HK-2 (cell line): ENCODE measurements around the gene IRGQ.
A peak's percentile ranks its signal among the peaks of the same experiment; 100 is the strongest.
"Not testable (repeated sequence)": the region's sequence is repeated elsewhere in the genome, so short reads cannot be mapped to it uniquely, and the experiment has no call there.

Experiments used
- DNase-seq: peaks from one replicate; pipeline ENCODE4 v3.0.0-alpha.2; 2018; ENCODE audit not compliant: unreplicated experiment

IRGQ gene

DNA sequence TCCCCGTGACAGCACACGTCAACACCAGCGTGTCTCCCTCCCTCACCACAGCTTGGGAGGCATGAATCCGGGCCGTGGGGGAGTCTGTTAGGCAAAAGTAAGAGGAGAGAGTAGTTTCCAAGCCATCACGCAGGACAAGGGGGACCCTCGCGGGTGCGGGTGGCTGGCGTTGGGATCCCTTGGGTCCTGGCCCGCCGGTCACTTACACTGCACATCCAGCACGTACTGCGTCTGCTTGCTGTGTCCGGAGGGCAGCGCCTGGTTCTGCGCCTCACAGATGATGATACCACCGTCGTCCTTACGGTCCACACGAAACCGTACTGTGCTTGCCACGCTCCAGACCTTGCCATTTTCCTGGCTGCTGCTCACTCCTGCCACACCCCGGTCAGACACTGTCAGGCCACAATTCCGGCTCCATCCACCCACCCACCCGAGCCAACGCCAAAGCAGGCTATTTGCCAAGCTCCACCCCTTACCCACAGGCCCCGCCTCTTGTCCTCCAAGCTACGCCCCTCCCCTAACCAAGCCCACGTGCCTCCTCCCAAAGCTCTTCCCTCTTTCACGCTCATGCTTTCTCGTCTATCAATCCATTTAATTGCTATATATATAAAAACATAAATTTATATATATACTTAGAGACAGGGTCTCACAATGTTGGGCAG is 30.1 kb upstream of the IRGQ start:
- no peak for DNase-seq

DNA sequence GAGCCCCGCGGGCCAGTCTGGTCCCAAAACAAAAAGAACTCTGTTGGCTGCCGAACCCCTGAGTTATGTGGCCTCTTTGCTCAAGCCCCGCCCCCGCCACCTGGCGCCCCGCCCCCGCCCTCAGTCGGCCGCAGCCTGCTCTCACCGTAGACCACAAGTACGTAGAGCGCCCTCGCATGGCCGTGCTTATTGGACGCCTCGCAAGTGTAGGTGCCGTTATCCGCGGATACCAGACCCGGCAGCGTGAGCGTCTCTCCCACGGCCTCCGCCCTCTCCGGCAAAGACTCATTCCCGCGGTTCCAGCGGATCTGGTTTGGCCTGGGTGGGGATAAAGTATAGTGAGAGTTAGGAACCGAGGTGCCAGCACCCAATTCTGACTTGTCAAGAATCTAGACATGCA is 29.0 kb upstream of the IRGQ start:
- DNase-seq, result no peak

- no peak for DNase-seq
Observed at GRCh38 chr19:43623889-43624670, 28.1 kb upstream of the IRGQ start.

DNA sequence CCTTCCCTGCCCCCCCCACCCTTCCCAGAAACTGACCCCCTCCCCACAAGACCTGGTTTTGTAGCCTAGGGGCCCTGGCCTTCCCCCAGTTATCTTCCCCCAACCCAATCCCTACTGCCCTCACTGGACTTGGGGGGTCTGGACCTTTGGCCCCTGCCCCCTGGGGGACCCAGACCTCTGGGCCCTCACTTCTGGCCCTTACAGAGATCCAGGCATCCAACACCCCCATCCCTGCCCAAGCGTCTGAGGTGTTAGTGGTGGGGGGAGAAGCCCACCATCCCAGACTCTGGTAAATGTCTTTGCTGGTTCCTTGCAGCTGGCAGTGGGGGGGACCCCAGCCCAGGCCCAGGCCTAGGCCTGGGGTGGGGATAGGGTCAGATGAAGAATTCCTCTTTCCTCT is 27.0 kb upstream of the IRGQ start:
- DNase-seq, result no peak

DNA sequence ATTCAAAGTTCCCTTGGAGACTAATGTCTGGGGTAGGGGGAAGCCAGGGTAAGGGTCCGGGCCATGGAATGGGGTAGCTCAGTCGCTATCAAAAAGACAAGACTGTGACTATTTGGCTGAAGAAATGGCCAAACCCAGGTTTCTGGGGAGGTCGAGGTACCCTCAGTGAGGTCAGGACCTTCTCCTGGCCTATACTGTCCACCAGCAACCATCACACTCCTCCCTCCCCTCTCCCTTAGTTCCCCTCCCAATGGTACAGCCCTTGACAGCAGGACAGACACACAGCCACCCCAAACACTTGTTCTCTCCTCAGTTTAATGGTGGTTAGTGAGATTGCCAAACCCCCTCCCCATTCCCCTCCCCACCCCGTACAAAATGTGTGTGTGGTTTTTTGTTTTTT is 26.1 kb upstream of the IRGQ start:
- DNase-seq, result no peak

DNA sequence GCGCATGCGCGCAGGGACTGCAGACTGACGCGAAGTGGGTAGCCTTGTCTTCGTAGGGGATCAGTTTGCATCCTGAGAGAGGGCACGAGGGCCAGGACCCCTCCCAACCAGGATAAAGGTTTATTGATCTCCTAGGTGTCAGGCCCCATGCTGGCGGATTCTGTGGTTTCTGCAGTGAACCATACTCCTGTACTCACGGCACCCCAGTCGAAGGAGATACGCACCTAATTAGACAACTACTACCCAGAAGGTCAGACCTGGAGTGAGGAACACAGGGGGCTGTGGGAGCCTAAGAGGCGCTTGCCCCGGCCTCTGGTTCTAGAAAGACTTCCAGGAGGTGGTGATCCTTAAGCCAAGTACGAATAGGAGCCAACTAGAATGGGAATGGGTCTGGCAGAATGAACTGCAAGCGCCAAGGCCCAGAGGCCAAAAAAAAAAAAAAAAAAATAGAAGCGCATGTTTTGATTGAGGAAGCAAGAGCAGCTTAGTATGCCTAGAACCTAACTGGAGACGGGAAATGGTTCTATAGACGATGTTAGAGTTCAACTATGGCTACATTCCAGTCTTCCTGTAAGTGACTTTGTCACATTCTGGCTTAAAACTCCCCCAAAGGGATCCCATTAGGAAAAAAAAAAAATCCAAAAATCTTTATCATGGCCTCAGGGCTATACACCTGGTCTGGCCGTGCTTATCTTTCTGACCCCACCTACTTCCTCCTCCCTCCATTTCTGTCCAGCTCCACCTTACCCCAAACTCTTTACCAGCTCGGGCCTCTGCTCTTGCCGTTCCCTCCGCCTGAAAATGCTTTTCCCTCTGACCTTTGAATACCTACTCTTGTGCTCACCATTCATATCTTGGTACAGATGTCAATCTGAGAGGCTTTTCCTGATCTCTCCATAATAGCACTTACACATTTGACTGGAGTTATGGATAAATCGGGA is 24.4 kb upstream of the IRGQ start:
- no peak for DNase-seq

DNA sequence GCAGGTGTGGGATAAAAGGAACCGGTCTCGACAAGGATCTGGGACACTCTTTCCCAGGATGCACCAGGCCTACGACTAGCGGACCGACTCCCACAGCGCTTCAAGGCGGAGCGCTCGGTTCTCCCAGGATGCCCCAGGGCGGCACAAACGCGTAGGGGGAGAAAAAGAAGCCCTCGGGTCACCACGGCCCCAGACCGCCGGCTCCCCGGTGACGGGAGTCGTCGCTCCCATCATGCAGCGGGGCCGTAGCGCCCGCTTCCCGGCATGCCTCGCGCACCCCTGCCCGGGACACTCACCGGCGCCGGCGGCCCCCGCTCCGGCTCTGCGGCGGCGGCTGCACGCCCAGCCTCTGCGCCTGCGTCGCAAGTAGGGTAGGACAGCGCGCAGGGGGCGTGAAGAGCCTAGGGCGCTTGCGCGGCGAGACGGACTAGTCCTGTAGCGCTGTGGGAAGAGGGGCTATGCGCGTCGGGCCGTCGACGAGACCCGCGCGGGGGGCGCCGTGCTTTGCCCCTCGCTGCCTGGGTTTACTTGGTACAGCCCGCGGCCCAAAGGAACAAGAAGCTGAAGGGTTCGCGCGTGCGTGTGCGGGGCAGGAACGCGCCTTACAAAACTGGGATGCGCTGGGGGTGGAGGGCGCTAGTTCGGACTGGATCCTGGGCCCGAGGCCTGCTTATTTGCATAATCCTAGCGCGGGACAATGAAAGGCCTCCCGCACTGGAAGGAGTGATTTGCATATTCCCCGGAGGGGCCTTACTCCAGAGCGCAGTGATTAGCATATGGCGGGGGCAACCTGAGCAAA is 23.5 kb upstream of the IRGQ start, which contains the start of gene ZNF428:
ZNF428 (minus strand) TSS at position 368 of the 799 bp plus-strand sequence. CDS start 5,325 bp downstream, outside the sequence.
- DNase-seq, result peak; percentile 84

DNA sequence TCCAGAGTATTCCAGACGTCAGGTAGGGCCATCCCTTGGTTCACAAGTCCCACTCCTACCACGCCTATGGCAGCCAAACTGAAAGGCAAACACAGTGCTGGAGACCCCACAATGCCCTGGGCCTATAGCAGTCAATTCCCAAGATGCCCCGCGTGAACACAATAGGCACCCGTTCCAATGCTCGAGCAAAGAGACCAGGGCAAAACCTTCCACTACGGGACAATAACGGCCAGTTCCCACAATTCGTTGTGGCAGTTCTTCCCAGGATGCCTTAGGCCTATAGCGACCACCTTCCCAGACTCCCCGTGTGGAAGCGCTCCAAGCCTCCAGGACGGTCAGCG is 23.0 kb upstream of the IRGQ start:
- DNase-seq, result no peak

- no peak for DNase-seq
Observed at GRCh38 chr19:43616954-43617353, 21.0 kb upstream of the IRGQ start.

DNA sequence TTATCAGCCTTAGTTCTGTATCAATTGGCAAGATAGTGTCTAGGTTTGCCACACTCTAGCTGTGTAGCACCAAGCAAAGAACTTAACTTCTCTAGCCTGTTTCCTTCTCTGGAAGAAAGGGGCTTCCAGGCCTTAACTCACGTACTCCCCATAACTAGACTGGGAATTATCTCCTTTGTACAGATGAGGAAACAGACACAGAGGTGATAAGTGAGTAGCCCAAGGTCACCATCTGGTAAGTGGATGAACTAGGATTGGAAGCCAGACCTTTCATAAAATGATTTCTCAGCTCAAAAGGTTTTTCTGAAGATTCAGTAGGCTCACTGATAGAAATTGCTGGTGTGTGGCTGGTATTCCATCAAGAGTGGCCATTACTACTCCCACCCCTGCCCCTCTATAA is 20.4 kb upstream of the IRGQ start:
- no peak for DNase-seq

DNA sequence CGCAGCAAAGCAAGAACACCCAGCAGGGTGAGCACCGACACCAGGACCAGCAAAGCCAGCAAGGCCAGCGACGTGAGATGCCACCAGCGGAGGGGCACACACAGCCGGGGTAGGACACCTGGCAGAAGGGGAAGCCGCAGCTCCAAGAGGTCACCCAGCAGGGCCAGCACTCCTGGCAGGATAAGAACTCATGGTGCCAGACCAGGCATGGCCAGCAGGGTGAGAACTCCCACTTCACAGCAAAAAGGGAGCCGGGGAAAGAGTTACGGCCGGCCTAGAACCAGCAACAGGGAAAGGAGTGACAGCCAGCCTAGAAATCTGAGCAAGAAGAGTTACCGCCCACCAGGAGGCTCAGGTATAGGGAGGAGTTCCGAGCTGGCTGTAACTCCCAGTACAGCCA is 16.4 kb upstream of the IRGQ start:
- no peak for DNase-seq

DNA sequence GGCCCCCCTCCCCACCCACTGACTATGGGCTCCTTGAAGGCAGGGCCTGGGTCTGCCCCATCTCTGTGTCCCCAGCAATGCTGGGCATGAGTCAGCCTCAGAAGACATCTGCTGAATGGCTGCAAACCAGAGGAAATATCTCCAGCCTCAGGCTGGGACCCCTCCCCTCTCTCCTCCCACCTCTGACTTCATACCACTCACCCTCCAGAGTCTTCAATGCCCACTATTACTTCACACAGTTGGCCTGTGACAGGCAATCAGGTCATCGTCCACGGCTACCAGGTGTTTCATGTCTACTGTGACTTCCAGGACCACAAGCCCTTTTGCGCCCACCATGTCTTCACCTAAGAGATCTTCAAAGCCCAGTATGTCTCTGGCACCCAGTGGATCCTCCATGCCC is 15.9 kb upstream of the IRGQ start, which contains the start of gene SRRM5:
SRRM5 (plus strand) TSS at position 301 of the 400 bp plus-strand sequence; CDS start at position 335, 34 bp downstream.
- DNase-seq, result no peak

DNA sequence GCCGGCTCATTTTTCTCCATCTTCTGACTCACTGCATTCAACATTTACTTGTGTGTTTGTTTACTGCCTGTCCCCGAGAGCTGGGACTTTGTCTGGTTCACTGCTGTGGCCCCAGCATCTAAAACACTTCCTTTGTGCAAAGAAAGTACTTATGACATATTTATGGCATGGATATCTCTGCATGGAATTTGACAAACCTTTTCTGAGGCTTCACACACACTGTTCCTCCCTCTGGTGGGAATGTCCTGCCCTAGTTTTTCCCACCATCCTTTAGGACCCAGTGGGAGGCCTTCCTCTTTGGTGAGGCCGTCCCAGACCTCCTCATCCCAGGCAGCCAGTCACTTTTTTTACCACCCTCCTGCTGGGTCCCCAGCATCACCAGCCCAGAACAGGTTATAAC is 14.6 kb upstream of the IRGQ start:
- DNase-seq, result no peak

DNA sequence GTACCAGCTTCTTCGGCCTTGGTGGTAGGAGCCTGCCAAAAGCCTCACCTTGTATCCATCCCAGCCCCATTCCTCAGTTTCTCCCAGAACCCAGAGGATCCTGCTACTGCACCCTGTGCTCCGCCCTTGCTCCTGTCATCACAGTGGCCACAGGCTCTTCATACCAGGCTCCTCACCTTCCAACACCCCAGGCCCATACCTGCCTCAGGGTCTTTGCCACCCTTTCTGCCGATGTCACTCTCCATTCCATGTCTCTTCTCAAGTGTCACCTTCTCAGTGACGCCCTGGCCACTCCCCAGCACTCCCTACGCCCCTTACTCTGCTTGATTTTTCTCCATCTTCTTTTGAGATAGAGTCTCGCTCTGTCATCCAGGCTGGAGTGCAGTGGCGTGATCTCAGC is 13.9 kb upstream of the IRGQ start:
- no peak for DNase-seq

DNA sequence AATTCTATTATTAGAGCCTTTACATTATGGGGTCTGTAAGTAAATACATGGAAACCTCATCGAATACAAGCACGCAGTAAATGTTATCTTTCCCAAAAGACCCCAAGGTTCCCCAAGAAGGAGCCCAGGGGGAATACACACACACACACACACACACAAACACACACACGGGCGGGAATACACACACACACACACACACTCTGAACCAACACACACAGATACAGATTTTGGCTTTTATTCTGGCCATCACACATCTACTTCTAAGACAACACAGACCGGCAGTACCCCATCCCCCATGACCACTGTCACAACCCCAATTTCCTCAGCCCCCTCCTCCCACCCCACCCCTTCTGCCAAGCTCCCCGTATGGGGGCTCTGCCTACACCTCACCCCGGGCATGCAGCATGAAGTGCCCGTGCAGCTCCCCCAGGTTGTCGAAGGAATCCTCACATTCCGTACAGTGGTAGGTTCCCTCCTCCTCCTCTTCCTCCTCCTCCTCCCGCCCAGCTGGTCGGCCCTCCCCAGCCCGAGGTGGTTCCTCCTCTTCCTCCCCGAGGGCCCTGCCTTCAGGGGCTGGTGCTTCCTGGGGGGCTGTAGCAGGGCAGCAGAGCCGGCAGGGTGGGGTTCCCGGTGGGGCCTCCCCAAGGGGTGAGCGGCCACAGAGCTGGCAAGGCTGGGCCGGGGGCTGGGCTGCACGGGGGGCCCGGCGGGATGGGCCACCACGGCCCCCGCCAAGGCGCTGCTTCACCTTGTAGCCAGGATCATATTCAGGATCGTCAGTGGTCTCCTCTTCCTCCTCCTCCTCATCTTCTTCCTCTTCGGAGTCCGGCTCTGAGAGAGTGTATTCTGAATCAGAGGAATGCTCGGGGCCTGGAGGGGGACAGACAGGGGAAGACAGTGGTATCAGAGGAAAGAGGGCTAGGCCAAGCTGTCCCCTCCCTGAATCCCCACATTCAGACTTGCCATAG is 11.6 kb upstream of the IRGQ start:
- no peak for DNase-seq

GRCh38 chr19:43606569-43607229 is 10.8 kb upstream of the IRGQ start:
- DNase-seq, result no peak

- no peak for DNase-seq
Observed at GRCh38 chr19:43605875-43606568, 10.1 kb upstream of the IRGQ start.

GRCh38 chr19:43600326-43600725 is 4.4 kb upstream of the IRGQ start:
- not testable (repeated sequence) for DNase-seq

DNA sequence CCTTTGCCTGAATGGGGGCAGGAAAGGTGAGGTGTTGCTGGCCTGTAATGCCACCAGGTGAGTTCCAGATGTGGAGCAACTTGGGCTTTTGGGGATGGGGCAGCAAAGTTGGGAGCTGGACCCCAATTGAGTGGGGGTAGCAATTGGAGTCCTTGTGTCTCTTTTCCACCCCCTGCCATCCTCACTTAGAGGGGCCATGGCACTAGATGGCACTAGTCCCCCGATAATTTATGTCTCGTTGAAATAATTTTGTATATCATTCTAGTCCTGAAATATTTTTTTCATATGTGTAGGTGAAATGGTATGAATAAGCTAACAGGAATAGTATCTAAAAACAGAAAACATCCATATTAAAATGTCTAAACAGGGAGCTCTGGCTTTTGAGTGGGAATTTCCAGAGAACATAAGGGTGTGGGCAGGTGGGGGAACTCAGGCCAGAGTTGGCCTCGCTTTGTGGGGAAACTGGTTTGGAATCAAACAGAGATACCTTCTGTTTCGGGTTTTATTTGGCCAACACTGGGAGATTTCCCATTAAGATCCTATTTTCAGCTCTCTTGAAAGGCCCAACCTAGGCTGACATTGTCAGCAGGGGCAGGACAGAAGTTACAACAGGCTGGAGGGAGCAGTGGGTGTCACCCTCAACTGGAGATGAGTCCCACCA is 3.8 kb upstream of the IRGQ start:
- DNase-seq, result no peak
